ENCODE results near the gene CNNM4.

The CNNM4 gene

GRCh38 chr2:96758987-96759386 is 1.7 kb upstream of the CNNM4 start:
- DNase-seq (ENCODE audit: low read depth in 2 of 2, low spot score in 1 of 2), result no peak

- DNase-seq (ENCODE audit: low read depth in 2 of 2, low spot score in 1 of 2), result no peak
Measured at GRCh38 chr2:96759548-96759947, 1.2 kb upstream of the CNNM4 start.

DNA sequence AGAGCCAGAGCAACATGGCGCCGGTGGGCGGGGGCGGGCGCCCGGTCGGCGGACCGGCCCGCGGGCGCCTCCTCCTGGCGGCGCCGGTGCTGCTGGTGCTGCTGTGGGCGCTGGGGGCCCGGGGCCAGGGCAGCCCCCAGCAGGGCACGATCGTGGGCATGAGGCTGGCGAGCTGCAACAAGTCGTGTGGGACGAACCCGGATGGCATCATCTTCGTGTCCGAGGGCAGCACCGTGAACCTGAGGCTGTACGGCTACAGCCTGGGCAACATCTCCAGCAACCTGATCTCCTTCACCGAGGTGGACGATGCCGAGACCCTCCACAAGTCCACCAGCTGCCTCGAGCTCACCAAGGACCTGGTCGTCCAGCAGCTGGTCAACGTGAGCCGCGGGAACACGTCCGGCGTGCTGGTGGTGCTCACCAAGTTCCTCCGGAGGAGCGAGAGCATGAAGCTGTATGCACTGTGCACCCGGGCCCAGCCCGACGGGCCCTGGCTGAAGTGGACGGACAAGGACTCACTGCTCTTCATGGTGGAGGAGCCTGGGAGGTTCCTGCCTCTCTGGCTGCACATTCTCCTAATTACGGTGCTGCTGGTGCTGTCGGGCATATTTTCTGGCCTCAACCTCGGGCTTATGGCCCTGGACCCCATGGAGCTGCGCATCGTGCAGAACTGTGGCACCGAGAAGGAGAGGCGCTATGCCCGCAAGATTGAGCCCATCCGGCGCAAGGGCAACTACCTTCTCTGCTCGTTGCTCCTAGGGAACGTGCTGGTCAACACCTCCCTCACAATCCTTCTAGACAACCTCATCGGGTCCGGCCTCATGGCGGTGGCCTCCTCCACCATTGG is 507 bp downstream of the CNNM4 start:
- DNase-seq (ENCODE audit: low read depth in 2 of 2, low spot score in 1 of 2), result no peak

- DNase-seq (ENCODE audit: low read depth in 2 of 2, low spot score in 1 of 2), result no peak
Measured at GRCh38 chr2:96762529-96763311, 2.0 kb downstream of the CNNM4 start.

DNA sequence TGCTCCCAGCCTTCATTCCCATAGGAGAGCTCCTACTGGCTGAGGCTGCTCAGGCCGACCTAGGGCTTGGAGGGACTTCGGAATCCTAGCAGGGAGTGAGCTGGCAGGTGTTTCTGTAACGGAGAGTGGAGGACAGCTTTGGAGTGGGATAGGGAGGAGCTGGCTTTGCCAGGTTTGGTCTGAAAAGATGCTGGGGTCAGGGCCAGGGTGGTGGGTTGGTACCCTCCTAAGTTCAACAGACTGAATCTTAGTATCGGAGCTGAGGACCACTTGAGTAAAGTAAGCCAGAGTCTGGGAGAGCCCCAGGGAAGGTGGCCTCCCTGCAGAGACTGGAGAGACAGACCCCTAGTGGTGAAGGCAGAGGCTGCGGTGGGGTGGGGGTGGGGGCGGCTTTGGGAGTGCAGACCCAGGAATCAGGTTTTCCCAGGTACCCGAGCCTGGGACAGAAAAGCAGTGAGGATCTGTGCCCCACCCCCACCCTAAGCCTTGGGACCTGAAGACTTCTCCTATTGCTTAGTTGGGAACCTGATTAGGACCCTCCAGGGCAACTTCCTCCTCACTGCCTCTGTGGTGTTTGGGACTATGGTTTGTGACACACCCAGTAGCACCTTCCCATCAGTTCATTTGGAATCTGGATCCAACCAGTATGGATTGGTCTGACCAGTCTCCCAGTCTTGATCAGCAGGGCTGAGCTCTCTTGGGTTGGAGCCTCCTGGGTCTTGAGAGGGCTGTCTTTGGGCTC is 3.0 kb downstream of the CNNM4 start:
- no peak for DNase-seq (ENCODE audit: low read depth in 2 of 2, low spot score in 1 of 2)

DNA sequence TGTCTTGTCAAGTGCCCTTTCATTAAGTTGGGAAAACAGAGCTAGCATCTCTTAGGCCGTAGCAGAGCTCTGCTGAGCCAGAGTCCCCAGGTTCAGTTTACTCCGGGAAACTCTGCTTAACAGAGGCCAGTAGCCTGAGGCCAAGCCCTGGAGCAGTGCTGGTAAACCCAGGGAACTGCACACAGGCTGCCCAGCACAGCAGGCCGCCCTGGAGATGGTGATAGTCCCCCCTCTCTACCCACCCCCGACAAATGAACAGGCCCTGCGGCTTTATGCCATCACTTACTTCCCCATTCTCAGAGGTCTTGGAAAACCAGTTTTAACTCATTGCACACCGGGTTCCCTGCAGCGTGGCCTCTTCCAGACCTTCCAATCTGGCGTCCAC is 3.5 kb downstream of the CNNM4 start:
- DNase-seq (ENCODE audit: low read depth in 2 of 2, low spot score in 1 of 2), result no peak

DNA sequence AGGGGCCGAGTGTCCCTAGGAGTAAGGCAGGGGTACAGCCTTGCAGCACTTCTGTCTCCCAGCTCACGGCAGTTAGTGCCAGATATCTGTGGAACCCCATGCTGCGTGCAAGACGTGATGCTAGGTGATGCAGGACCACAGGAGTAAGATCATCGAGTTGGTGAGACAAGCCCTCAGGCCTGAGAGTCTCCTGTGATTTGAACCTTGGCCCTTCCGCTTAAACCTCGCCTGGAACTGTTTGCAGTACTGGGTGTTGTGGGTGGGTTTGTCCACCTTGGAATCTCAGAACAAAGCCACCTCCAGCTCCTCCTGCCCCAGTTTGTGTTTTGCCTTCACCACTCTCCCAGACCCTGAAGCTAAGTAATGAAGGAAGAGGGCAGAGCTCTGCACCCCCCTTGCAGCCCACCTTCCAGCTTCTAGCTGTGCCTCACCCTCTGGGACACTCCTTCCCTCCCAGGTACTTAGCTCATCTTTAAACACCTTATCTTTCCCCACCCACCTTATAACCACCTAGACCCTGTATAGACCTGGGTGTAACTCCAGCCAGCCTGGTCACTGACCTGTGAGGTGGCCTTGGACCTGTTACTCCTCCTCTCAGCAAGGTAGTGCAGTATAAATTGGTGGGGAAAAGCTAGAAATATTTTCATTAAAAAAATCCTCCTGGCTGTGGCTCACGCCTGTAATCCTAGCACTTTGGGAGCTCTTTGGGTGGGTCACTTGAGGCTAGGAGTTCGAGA is 6.6 kb downstream of the CNNM4 start:
- DNase-seq (ENCODE audit: low read depth in 2 of 2, low spot score in 1 of 2), result no peak

- no peak for DNase-seq (ENCODE audit: low read depth in 2 of 2, low spot score in 1 of 2)
Measured at GRCh38 chr2:96768083-96768561, 7.4 kb downstream of the CNNM4 start.

DNA sequence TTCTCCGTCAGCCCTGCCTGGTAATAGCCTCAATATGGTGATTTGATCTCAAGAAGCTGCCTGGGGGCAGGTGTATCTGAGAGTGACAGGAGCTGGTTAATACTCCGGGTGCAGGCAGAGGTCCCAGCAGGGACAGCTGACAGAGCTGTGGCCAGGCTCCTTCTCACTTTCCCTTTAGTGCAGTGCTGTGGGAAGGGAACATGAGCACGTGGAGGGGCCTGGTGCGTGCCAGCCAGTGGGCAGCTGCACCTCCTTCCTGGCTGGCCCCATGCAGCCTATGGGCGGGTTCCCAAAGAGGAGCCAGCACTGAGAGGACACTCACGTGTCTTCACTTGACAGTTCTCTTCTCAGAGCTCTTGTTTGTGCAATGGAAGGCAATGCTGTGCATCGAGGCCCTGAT is 9.1 kb downstream of the CNNM4 start:
- no peak for DNase-seq (ENCODE audit: low read depth in 2 of 2, low spot score in 1 of 2)

GRCh38 chr2:96770442-96771202 is 9.9 kb downstream of the CNNM4 start:
- no peak for DNase-seq (ENCODE audit: low read depth in 2 of 2, low spot score in 1 of 2)

- DNase-seq (ENCODE audit: low read depth in 2 of 2, low spot score in 1 of 2), result no peak
Measured at GRCh38 chr2:96771796-96772618, 11.3 kb downstream of the CNNM4 start.

GRCh38 chr2:96772903-96773671 is 12.4 kb downstream of the CNNM4 start:
- DNase-seq (ENCODE audit: low read depth in 2 of 2, low spot score in 1 of 2), result no peak

GRCh38 chr2:96773922-96774321 is 13.2 kb downstream of the CNNM4 start:
- DNase-seq (ENCODE audit: low read depth in 2 of 2, low spot score in 1 of 2), result peak in 1 of 2 donors; percentile 15

DNA sequence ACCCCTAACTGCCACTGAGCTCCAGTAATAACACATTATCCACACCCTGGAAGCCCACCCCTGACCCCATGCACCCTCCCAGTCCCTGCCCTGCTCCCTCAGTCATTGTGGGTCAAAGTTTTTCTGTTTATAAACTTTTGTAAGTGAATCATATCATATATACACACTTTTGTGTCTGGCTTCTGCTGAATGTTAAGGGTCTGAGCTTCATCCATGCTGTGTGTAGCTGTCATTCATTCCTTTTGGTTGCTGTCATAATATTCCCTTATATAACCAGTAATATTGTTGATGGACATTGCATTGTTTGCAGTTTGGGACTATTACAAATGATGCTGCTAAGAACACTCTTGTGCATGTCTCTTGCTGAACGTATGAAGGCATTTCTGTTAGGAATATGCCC is 14.5 kb downstream of the CNNM4 start:
- no peak for DNase-seq (ENCODE audit: low read depth in 2 of 2, low spot score in 1 of 2)

DNA sequence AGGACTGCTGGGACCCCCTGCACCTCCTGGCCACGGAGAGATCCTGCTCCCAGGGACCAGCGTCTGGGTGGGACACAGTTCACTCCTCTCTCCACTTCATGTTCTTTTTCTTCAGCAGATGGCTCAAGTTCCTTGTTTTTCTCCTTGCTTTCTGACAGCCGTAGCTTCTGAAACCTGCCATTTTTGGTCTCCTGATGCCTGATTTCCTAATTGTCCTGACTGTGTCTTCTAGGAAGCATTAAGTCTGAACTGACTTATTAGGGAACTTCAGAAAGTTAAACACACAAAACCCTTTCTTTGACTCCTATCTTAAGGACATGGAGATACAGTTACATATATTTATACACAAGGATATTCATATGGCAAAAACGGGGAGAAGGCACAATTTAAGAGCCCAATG is 22.7 kb downstream of the CNNM4 start:
- DNase-seq (ENCODE audit: low read depth in 2 of 2, low spot score in 1 of 2), result no peak

- no peak for DNase-seq (ENCODE audit: low read depth in 2 of 2, low spot score in 1 of 2)
Measured at GRCh38 chr2:96787411-96787810, 26.7 kb downstream of the CNNM4 start.

DNA sequence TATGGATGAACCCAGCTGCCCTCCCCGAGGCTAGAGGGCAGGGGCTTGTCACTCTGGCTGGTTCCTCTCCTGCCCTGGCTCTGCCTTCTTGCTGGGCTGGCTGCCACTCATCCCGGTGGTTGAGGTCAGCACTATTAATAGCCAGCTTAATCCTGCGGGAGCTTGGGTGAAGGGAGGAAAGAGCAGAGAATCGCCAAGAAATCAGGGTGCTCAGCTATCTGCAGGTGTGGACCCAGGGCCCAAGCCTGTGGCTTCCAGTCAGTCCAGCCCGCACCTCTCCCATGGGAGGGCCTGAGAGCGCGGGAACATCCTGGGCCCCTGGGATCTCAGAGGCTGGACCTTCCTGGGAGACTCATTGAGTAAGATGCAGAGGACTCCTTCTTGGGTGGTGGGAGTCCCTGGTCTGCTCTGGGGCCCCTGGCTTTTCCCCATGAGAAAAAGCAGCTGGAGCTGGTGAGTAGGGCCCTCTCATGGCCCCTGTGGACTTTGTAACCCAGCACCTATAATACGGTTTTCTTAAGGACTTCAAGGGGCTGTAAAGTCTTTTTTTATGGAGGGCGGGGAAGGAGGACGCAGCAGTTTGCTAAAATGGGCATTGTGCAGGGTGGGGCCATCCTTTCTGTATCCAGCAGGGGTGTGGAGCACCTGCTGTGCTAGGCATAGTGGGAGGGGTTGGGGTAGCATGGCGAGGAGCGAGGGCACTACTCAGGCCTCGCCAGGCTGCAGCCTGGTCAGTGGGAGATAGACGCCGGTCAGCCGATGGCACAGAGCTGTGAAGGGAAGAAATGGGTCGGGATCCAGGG is 27.9 kb downstream of the CNNM4 start:
- DNase-seq (ENCODE audit: low read depth in 2 of 2, low spot score in 1 of 2), result no peak

GRCh38 chr2:96789245-96789617 is 28.5 kb downstream of the CNNM4 start:
- no peak for DNase-seq (ENCODE audit: low read depth in 2 of 2, low spot score in 1 of 2)

All from stimulated activated CD8-positive, alpha-beta memory T cell treated with anti-CD3 and anti-CD28 coated beads, Interleukin-4, amount 100 ng/mL, for 4 hours (primary cell).